CD4-positive, alpha-beta T cell (primary cell): ENCODE results near the gene MRNIP. TPM values are rescaled to one million over a fixed set of nuclear protein-coding genes. Genes with fewer than 3 reads are reported as not detected.

Experiments used
- ATAC-seq: fragments of 200-7000 bp; cut with Tn5 transposase; one replicate; pipeline ENCODE4 v1.10.0; 2022; ENCODE audit warnings: mild to moderate bottlenecking; ENCODE audit not compliant: poor library complexity
- CTCF ChIA-PET: fragments of 350-600 bp; sonication (Branson Sonifier 250); formaldehyde crosslinking; loops from one replicate; lab custom pipeline; 2021; ENCODE audit warnings: antibody characterized with exemption, inconsistent platforms; lab: Charles Lee
- POLR2A ChIA-PET: fragments of 350-600 bp; sonication (Branson Sonifier 250); formaldehyde crosslinking; loops from one replicate; lab custom pipeline; 2021; ENCODE audit warnings: antibody characterized with exemption, inconsistent platforms; lab: Charles Lee
- DNase-seq, 14 experiments: peaks; one replicate each; pipeline ENCODE4 v3.0.0-alpha.2; 2013 to 2020; ENCODE audit warnings: mixed read lengths in 2 of 14
- H3K27ac ChIP-seq, 2 donors: one replicate each; pipeline versions ENCODE4 v1.5.1 to v1.7.0; 2013; ENCODE audit warnings: low read length in 2 of 2, low read depth in 1 of 2, mild to moderate bottlenecking in 1 of 2
- H3K27me3 ChIP-seq, 2 experiments: 1 replicate in 1 of 2; 2 replicates in 1 of 2; pipeline versions ENCODE4 v1.6.1 to v1.7.0; 2013; ENCODE audit warnings: low read length in 2 of 2, control low read depth in 1 of 2, mild to moderate bottlenecking in 1 of 2, moderate library complexity in 1 of 2; ENCODE audit not compliant: insufficient read depth in 2 of 2, control insufficient read depth in 1 of 2
- H3K36me3 ChIP-seq: one replicate; pipeline ENCODE4 v1.6.1; 2013; ENCODE audit warnings: low read length, control low read depth; ENCODE audit not compliant: insufficient read depth
- H3K4me1 ChIP-seq: one replicate; pipeline ENCODE4 v1.6.1; 2013; ENCODE audit warnings: low read length, control low read depth; ENCODE audit not compliant: insufficient read depth
- H3K4me3 ChIP-seq: one replicate; pipeline ENCODE4 v1.5.1; 2013; ENCODE audit warnings: mild to moderate bottlenecking, low read length, moderate library complexity
- H3K9me3 ChIP-seq, 2 experiments: 1 replicate in 1 of 2; 2 replicates in 1 of 2; pipeline versions ENCODE4 v1.6.1 to v1.7.0; 2013; ENCODE audit warnings: low read length in 2 of 2, mild to moderate bottlenecking in 2 of 2, control low read depth in 1 of 2, moderate library complexity in 1 of 2; ENCODE audit not compliant: control insufficient read depth in 1 of 2, insufficient read depth in 1 of 2
- H3K27ac Mint-ChIP-seq: one replicate; pipeline ENCODE4 v1.8.0; 2020; ENCODE audit warnings: mixed read lengths
- H3K27me3 Mint-ChIP-seq: one replicate; pipeline ENCODE4 v1.8.0; 2021; ENCODE audit warnings: mixed read lengths
- H3K36me3 Mint-ChIP-seq: one replicate; pipeline ENCODE4 v1.8.0; 2021; ENCODE audit warnings: low read depth, mixed read lengths
- H3K4me1 Mint-ChIP-seq: one replicate; pipeline ENCODE4 v1.8.0; 2021; ENCODE audit warnings: low read depth, mixed read lengths
- H3K4me3 Mint-ChIP-seq: one replicate; pipeline ENCODE4 v1.8.0; 2020; ENCODE audit warnings: mild to moderate bottlenecking, mixed read lengths
- H3K9me3 Mint-ChIP-seq: one replicate; pipeline ENCODE4 v1.8.0; 2020; ENCODE audit warnings: mixed read lengths
- CTCF ChIP-seq: fragments of 200-600 bp; IDR thresholded peaks from one replicate; pipeline ENCODE4 v1.8.0; 2022; ENCODE audit warnings: antibody characterized with exemption, mild to moderate bottlenecking
- intact Hi-C, 2 experiments: fragments of 100-400 bp; cut with DNase I in 1 of 2; cut with micrococcal nuclease in 1 of 2; formaldehyde crosslinking; loops; one replicate each; pipeline versions ENCODE4 v1.15.1 to v1.9.0; 2023 to 2025; cut with DNase I, micrococcal nuclease
- total RNA-seq, 174 experiments: library from RNA in 2 of 174; stranded (reverse) in 2 of 174; gene quantifications; one replicate each; pipeline ENCODE4 v1.2.3 and lab custom pipeline; 2021 to 2026

Gene MRNIP
- total RNA-seq, 2 experiments from 2014 or later = 31.8 to 32.8 TPM

GRCh38 chr5:179873588-179874110, 15.0 kb upstream of the MRNIP start:
- POLR2A ChIA-PET = no interaction called here
- DNase-seq (no peak), ATAC-seq (no peak)
- no peaks in the 10 kb centered on the region for H3K27me3 Mint-ChIP-seq
- TF ChIP-seq CTCF = no peak
- no peaks in the 10 kb centered on the region for H3K4me1 ChIP-seq
- H3K27ac Mint-ChIP-seq = no peak overlapping the region
- H3K27me3 ChIP-seq = no peaks in the 10 kb centered on the region
- no peak overlapping the region for H3K27ac ChIP-seq
- H3K4me3 Mint-ChIP-seq = no peak overlapping the region
- H3K9me3 ChIP-seq = no peaks in the 10 kb centered on the region
- H3K36me3 ChIP-seq = peaks cover 69% of the 10 kb centered on the region
- no peaks in the 10 kb centered on the region for H3K4me1 Mint-ChIP-seq
- H3K4me3 ChIP-seq = no peak overlapping the region
- intact Hi-C loops = no loop called here
- CTCF ChIA-PET = interaction anchor here (1.0 kb wide), 1 partner anchor 72 kb away, joined by 3 read pairs; no protein-coding TSS in a partner anchor
- H3K36me3 Mint-ChIP-seq = peaks cover 49% of the 10 kb centered on the region
- no peaks in the 10 kb centered on the region for H3K9me3 Mint-ChIP-seq

GRCh38 chr5:179872828-179873575, 14.4 kb upstream of the MRNIP start:
- H3K36me3 Mint-ChIP-seq = peaks cover 53% of the 10 kb centered on the region

More at GRCh38 chr5:179872828-179873575, 14.4 kb upstream of the MRNIP start:
- intact Hi-C loops = no loop called here
- no peaks in the 10 kb centered on the region for H3K27me3 ChIP-seq
- Mint-ChIP-seq H3K9me3 (no peaks in the 10 kb centered on the region), H3K27ac (no peak overlapping the region), H3K4me1 (no peaks in the 10 kb centered on the region), H3K4me3 (no peak overlapping the region), H3K27me3 (no peaks in the 10 kb centered on the region)
- CTCF ChIA-PET = interaction anchor here (1.0 kb wide), 1 partner anchor 71 kb away, joined by 3 read pairs; no protein-coding TSS in a partner anchor
- no peak for TF ChIP-seq CTCF
- peaks cover 66% of the 10 kb centered on the region for H3K36me3 ChIP-seq
- H3K4me1 ChIP-seq = no peaks in the 10 kb centered on the region
- H3K9me3 ChIP-seq = no peaks in the 10 kb centered on the region
- H3K27ac ChIP-seq = no peak overlapping the region
- POLR2A ChIA-PET = no interaction called here
- DNase-seq (no peak), ATAC-seq (no peak)
- H3K4me3 ChIP-seq = no peak overlapping the region
